ENCODE results near the gene MARK2.

Gene MARK2

GRCh38 chr11:63882555-63883242 lies 43.8 kb downstream of the MARK2 start:
- no peak for DNase-seq (ENCODE audit: low spot score)

DNA sequence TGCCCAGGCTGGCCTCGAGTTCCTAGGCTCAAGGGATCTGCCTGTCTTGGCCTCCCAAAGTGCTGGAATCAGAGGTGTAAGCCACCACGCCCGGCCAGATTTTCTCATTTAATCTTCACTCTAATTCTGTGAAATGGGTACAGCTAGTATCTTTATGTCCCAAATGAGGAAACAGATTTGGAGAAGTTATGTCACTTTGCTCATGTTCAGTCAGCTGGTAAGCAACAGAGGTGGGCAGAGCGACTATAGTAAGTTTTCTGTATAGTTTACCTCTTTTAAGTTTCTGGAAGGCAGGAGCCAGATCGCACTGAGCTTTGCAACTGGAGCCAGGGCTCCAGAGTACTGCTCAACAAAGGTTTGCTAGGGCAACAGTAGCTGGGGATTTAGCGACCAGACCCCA lies 44.9 kb downstream of the MARK2 start:
- DNase-seq (ENCODE audit: low spot score) = no peak

DNA sequence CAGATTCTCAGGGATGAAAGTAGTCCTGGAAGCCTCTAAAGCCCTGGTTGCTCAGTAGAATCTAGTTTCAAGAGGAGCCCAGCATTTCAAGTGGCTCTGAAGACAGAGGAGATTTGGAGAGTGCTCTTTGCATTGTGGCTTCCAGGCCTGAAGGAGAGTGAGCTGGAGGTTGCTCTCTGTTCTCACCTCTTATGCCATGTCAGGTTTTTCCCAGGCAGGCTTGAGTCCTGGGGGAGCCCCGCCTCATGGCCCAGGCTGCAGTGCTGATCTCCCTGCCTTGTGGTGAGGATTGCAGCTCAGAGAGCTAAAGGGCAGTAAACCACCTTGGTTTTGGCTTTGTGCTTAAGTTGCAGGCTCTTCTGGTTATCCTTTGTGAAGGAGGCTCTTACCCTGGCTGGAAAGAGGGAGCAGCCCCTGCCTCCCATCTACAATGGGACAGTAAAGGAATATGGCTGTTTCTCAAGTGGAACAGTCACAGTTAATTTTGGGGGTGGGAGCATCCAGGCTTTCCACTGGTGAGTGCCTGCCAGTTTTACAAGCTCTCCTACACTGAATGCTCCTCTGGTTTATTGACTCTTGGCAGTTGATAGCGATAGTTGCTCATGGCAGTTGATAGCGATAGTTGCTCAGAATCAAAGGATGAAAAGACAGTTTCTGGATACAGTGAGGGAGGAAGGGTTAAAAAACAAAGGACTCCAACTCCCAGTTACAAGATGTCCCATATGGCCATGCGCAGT lies 45.5 kb downstream of the MARK2 start:
- DNase-seq (ENCODE audit: low spot score) = no peak

DNA sequence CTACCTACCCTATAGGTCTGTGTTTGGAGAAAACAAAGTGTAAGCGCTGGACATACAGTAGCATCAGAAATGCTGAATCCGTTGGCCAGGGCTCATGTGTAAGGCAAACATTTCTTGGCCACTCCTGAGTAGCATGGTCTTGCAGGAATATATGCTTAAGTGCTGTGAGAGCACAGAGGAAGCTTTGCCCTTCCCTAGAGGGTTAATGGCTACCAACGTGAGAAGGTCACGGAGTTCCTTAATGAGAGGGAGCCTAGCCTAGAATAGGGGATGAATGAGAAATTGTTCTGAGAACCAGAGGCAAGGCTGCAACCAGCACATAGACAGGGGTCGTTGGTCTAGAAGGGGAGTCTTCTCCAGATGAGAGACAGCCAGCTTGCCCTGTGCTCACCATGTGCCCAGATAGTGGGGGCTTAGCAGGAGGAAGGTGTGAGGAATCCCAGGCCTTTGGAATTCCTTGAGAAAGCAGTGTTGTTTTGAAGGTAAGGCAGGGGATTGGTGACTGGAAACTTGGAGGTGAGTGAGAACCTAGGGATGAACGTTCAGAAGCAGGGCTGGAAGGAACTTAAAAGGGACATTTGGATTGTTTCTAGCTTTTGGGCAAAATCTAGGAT lies 48.6 kb downstream of the MARK2 start:
- no peak for DNase-seq (ENCODE audit: low spot score)

DNA sequence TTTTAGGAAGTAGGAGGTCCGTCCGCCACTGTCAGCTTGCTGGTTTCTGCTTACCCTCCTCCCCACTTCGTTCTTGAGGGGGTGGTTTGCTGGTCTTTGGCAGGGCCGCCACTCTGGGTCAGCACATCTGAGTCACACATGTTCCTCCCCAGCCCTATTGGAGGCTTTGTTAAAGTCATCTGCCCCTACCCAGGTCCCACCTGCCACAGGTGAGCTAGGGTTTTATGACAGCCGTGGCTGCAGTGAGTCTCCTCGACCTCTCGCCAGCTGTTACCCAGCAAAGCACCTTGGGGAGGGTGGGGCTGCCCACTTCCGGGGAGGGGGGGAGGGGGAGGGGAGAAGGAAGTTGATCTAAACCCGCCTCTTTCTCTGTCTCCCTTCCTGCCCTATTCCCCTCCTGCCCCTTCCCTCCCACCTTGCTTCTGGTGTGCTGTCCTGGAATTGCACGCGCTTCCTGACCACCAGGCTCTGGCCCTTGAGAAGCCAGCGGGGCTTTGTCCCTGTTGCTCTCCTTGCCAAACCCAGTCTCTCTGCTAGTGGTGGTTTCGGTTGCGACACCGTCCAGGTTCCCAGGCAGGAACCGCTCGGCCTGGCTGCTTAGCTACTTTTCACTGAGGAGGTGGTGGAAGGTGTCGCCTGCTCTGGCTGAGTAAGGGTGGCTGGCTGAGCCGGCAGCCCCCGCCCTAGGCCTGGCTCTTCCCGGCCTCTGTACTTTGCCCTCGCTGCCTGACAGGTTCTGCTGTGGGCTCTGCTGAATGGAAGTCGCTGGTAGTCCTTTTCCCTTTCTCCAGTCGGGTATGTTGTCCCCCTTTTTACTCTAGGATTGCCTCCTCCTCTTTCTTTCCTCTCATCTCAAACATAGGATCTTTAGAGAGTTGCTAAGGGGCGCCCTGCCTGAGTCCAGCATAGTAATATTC lies 49.5 kb downstream of the MARK2 start:
- DNase-seq (ENCODE audit: low spot score) = peak; percentile 60

DNA sequence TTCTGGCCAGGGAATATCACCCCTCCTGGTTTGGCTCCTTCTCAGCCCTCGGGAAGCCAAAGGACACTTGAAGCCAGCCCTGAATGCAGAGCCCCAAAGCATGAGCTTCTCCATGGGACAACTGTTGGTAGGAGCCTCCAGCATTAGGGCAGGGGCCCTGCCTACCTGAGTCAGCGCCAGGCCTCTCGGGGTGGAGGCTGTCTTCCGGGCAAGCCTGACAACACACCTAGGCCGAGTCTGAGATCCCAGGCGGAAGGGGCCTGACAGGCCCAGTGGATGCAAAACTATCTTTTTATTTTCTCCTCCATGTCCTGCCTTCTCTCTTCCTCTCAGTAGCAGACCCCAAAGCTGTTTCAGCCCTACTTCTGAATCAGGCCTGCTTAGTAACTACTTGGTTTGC lies 50.4 kb downstream of the MARK2 start:
- DNase-seq (ENCODE audit: low spot score) = no peak

GRCh38 chr11:63890368-63890767 lies 51.5 kb downstream of the MARK2 start:
- no peak for DNase-seq (ENCODE audit: low spot score)

- DNase-seq (ENCODE audit: low spot score) = no peak
Measured at GRCh38 chr11:63892228-63892627, 53.3 kb downstream of the MARK2 start.

GRCh38 chr11:63893355-63893754 lies 54.4 kb downstream of the MARK2 start:
- no peak for DNase-seq (ENCODE audit: low spot score)

DNA sequence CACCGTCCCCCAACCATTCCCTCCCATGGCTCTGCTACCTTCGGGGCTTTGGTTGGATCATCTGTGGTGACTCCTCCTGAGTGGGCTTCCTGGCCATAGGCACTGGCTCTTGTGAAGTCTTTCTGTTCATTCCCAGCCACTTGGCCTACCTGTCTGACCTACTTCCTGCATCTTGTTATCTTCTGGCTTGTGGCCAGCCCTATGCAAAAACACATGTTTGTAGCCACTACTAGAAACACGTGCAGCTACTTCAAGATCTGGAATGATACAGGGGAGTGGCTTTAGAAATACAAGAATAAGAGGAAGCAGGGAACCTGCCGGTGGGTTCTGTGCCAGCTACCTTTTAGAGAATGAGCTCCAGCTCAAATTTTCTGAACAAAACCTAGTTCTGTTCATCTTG lies 57.2 kb downstream of the MARK2 start:
- no peak for DNase-seq (ENCODE audit: low spot score)

DNA sequence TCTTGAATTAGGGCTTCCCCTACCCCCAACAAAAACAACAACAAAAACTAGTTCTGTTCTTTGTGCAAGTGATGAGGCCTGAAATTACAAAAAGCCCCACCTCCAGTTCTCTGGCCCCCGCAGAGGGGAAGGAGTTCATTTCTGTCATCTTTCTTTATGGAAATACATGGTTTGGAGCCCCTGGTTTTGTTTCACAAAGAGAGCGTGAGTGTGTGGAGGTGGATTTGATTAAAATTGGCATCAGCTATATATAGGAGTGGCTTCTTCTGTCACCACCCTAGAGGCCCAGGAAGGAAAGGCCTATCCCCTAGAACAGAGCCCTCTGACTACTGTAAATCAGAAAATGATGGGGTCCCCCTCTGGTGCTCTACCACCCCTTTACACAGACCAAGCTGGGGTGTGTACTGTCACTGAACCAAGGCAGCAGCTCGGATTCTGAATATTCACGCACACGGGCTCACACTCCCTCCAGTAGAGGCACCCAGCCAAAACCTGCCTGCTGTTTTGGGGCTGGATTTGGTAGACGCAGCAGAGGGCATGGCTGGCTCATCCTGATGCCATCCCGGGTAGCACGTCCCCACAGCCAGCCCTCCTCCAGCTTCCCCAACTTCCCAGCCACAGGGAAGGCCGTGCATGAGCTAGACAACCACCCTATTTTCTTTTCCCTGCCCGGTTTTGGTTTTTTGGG lies 58.7 kb downstream of the MARK2 start:
- DNase-seq (ENCODE audit: low spot score) = no peak

DNA sequence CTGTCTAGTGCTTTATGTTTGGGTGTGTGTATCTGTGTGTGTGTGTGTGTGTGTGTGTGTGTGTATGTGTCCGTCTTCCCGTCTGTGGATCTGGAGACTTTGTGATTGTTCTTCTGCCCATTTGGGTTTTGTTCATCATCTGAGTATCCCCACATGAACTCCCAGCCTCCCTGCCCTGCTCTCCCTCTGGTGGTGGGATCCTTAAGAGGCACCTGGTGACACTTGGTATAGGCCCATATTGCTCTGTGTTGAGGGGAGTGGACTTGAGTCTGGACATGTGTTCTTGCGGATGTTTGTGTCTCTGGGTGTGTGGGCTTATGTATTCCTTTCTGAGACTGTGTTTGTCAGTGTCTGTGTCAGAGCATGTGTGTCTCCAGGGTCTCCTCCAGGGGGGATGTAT lies 62.8 kb downstream of the MARK2 start:
- DNase-seq (ENCODE audit: low spot score) = peak; percentile 47

DNA sequence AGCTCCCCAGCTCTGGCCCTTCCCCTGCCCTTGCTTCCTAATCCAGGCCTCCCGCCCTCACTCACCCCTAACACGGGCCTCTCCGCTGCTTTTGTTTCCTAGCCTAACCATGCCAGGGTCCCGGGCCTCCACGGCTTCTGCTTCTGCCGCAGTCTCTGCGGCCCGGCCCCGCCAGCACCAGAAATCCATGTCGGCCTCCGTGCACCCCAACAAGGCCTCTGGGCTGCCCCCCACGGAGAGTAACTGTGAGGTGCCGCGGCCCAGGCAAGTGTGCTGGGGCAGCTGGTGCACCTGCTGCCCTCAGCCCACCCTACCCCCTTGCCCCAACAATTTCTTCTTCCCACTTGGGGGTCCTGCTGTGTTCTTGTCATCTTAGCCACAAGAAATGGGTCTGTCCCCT lies 65.0 kb downstream of the MARK2 start:
- DNase-seq (ENCODE audit: low spot score) = no peak

- DNase-seq (ENCODE audit: low spot score) = no peak
Measured at GRCh38 chr11:63904743-63905142, 65.8 kb downstream of the MARK2 start.

- no peak for DNase-seq (ENCODE audit: low spot score)
Measured at GRCh38 chr11:63905179-63905578, 66.3 kb downstream of the MARK2 start.

- no peak for DNase-seq (ENCODE audit: low spot score)
Measured at GRCh38 chr11:63906087-63906486, 67.2 kb downstream of the MARK2 start.

- DNase-seq (ENCODE audit: low spot score) = peak; percentile 45
Measured at GRCh38 chr11:63906585-63906984, 67.7 kb downstream of the MARK2 start.

GRCh38 chr11:63907063-63907462 lies 68.2 kb downstream of the MARK2 start:
- DNase-seq (ENCODE audit: low spot score) = no peak

- DNase-seq (ENCODE audit: low spot score) = no peak
Measured at GRCh38 chr11:63907808-63908530, 69.1 kb downstream of the MARK2 start.

DNA sequence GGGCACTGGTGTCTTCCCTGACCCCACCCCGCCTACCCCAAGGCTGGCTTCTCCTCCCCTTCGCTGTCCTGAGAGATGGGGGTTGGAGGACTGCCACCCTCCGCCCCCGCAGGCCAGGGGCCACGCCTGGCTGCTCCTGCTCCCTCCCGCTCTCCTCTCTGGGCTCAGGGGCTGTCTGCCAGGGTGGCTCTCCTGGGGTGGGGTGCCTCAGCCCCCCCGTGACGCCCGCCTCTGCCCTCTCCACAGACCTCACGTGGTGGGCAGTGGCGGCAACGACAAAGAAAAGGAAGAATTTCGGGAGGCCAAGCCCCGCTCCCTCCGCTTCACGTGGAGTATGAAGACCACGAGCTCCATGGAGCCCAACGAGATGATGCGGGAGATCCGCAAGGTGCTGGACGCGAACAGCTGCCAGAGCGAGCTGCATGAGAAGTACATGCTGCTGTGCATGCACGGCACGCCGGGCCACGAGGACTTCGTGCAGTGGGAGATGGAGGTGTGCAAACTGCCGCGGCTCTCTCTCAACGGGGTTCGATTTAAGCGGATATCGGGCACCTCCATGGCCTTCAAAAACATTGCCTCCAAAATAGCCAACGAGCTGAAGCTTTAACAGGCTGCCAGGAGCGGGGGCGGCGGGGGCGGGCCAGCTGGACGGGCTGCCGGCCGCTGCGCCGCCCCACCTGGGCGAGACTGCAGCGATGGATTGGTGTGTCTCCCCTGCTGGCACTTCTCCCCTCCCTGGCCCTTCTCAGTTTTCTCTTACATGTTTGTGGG lies 69.9 kb downstream of the MARK2 start:
- no peak for DNase-seq (ENCODE audit: low spot score)

All from NAMALWA (cell line).